IMR-90 (cell line): ENCODE results near the gene RARRES2. TPM values are rescaled to one million over a fixed set of nuclear protein-coding genes. Genes with fewer than 3 reads are reported as not detected.
A peak's percentile ranks its signal among the peaks of the same experiment; 100 is the strongest.

Experiments
- ATAC-seq: fragments of 200-7000 bp; cut with Tn5 transposase; 2 replicates; pipeline ENCODE4 v1.9.1; 2020; ENCODE audit warnings: low read depth, mild to moderate bottlenecking, moderate library complexity
- BruUV-seq: library from RNA; stranded (reverse); fragments of 400-500 nt; replicated peaks from 2 replicates; lab custom pipeline; 2021; lab: Mats Ljungman, UMichigan
- CTCF ChIA-PET: fragments of 300-600 bp; formaldehyde crosslinking; extraction: SDS; loops from one replicate; lab custom pipeline; 2021; ENCODE audit warnings: antibody characterized with exemption; lab: Yijun Ruan, JAX
- POLR2A ChIA-PET: fragments of 300-600 bp; sonication (Branson Sonifier 250); formaldehyde crosslinking; loops from one replicate; lab custom pipeline; 2022; ENCODE audit warnings: antibody characterized with exemption; ENCODE audit not compliant: unreplicated experiment; lab: Charles Lee
- DNase-seq: peaks from one replicate; pipeline ENCODE4 v3.0.0; 2013
- H2AFZ ChIP-seq: replicated peaks from 2 replicates; pipeline ENCODE3; 2013; ENCODE audit warnings: low read length, mild to moderate bottlenecking; ENCODE audit not compliant: poor library complexity
- H2AK5ac ChIP-seq: 2 replicates; pipeline ENCODE4 v1.6.1; 2013; ENCODE audit warnings: low read depth, low read length, inconsistent platforms
- H2AK9ac ChIP-seq: replicated peaks from 2 replicates; pipeline ENCODE3; 2013; ENCODE audit warnings: mild to moderate bottlenecking, low read depth, low read length, moderate library complexity; ENCODE audit not compliant: poor library complexity
- H2BK120ac ChIP-seq: 2 replicates; pipeline ENCODE4 v1.6.1; 2013; ENCODE audit warnings: low read depth, low read length, inconsistent platforms
- H2BK15ac ChIP-seq: 3 replicates; pipeline ENCODE4 v1.6.1; 2013; ENCODE audit warnings: low read depth, low read length, inconsistent platforms
- H2BK20ac ChIP-seq: 2 replicates; pipeline ENCODE4 v1.6.1; 2013; ENCODE audit warnings: low read depth, mild to moderate bottlenecking, inconsistent platforms, low read length, moderate library complexity
- H2BK5ac ChIP-seq: 2 replicates; pipeline ENCODE4 v1.6.1; 2013; ENCODE audit warnings: mild to moderate bottlenecking, low read depth, low read length, inconsistent platforms; ENCODE audit not compliant: poor library complexity, severe bottlenecking
- H3K14ac ChIP-seq: replicated peaks from 2 replicates; pipeline ENCODE4 v1.6.1; 2013; ENCODE audit warnings: low read depth, low read length, inconsistent platforms
- H3K18ac ChIP-seq: 2 replicates; pipeline ENCODE4 v1.6.1; 2013; ENCODE audit warnings: low read depth, low read length, control low read depth
- H3K23ac ChIP-seq: 2 replicates; pipeline ENCODE4 v1.6.1; 2013; ENCODE audit warnings: low read depth, low read length, inconsistent platforms
- H3K27ac ChIP-seq: 2 replicates; pipeline ENCODE4 v1.5.1; 2013; ENCODE audit warnings: mild to moderate bottlenecking, control low read depth, low read length; ENCODE audit not compliant: insufficient read depth
- H3K27me3 ChIP-seq: 2 replicates; pipeline ENCODE4 v1.6.1; 2013; ENCODE audit warnings: low read length; ENCODE audit not compliant: control insufficient read depth, insufficient read depth
- H3K36me3 ChIP-seq: 2 replicates; pipeline ENCODE4 v1.6.1; 2013; ENCODE audit warnings: low read length, mixed read lengths; ENCODE audit not compliant: control insufficient read depth, insufficient read depth
- H3K4ac ChIP-seq: 2 replicates; pipeline ENCODE4 v1.6.1; 2013; ENCODE audit warnings: low read depth, low read length, inconsistent platforms
- H3K4me1 ChIP-seq: 2 replicates; pipeline ENCODE4 v1.6.1; 2013; ENCODE audit warnings: low read length, mixed read lengths; ENCODE audit not compliant: control insufficient read depth, insufficient read depth
- H3K4me2 ChIP-seq: 2 replicates; pipeline ENCODE4 v1.6.1; 2013; ENCODE audit warnings: low read depth, mild to moderate bottlenecking, control low read depth, low read length, moderate library complexity
- H3K4me3 ChIP-seq: 2 replicates; pipeline ENCODE4 v1.5.1; 2013; ENCODE audit warnings: low read depth, mild to moderate bottlenecking, control low read depth, low read length, moderate library complexity; ENCODE audit not compliant: insufficient read depth
- H3K56ac ChIP-seq: 2 replicates; pipeline ENCODE4 v1.6.1; 2013; ENCODE audit warnings: low read length, inconsistent platforms; ENCODE audit not compliant: insufficient read depth; ENCODE audit errors: extremely low read depth
- H3K79me1 ChIP-seq, 2 experiments: 2 replicates each; pipeline ENCODE4 v1.6.1; 2013; ENCODE audit warnings: low read length in 2 of 2, inconsistent platforms in 1 of 2, low read depth in 1 of 2
- H3K9ac ChIP-seq: 2 replicates; pipeline ENCODE4 v1.6.1; 2013; ENCODE audit warnings: low read depth, low read length, control low read depth
- H3K9me1 ChIP-seq: 2 replicates; pipeline ENCODE4 v1.6.1; 2013; ENCODE audit warnings: low read length, inconsistent platforms; ENCODE audit not compliant: insufficient read depth
- H3K9me3 ChIP-seq: 2 replicates; pipeline ENCODE4 v1.6.1; 2013; ENCODE audit warnings: low read length; ENCODE audit not compliant: control insufficient read depth, insufficient read depth
- H4K20me1 ChIP-seq: 2 replicates; pipeline ENCODE4 v1.6.1; 2013; ENCODE audit warnings: low read length, inconsistent platforms; ENCODE audit not compliant: insufficient read depth
- H4K5ac ChIP-seq: 2 replicates; pipeline ENCODE4 v1.6.1; 2013; ENCODE audit warnings: mild to moderate bottlenecking, low read depth, low read length, control low read depth
- H4K8ac ChIP-seq, 2 experiments: 2 replicates each; pipeline ENCODE4 v1.6.1; 2013; ENCODE audit warnings: low read depth in 2 of 2, low read length in 2 of 2, control low read depth in 1 of 2, inconsistent platforms in 1 of 2
- H4K91ac ChIP-seq: 2 replicates; pipeline ENCODE4 v1.6.1; 2013; ENCODE audit warnings: low read depth, low read length, inconsistent platforms; ENCODE audit not compliant: insufficient read depth
- CEBPB ChIP-seq: IDR thresholded peaks from 2 replicates; pipeline ENCODE4 v1.6.1; 2012; ENCODE audit warnings: low read depth, low read length, improper control_type of control experiment
- CHD1 ChIP-seq: IDR thresholded peaks from 2 replicates; pipeline ENCODE4 v1.6.1; 2012; ENCODE audit warnings: low read depth, low read length, improper control_type of control experiment
- FOS ChIP-seq: fragments of 150-350 bp; IDR thresholded peaks from 2 replicates; pipeline ENCODE4 v1.6.1; 2016; ENCODE audit warnings: low read depth, low read length
- MAFK ChIP-seq: IDR thresholded peaks from 2 replicates; pipeline ENCODE4 v1.6.1; 2012; ENCODE audit warnings: low read depth, low read length, improper control_type of control experiment
- MAZ ChIP-seq: IDR thresholded peaks from 2 replicates; pipeline ENCODE4 v1.6.1; 2012; ENCODE audit warnings: low read depth, mild to moderate bottlenecking, low read length, improper control_type of control experiment, moderate library complexity, borderline replicate concordance
- MXI1 ChIP-seq: IDR thresholded peaks from 2 replicates; pipeline ENCODE4 v1.6.1; 2012; ENCODE audit warnings: low read depth, mild to moderate bottlenecking, low read length, moderate library complexity, borderline replicate concordance
- RAD21 ChIP-seq: IDR thresholded peaks from 2 replicates; pipeline ENCODE4 v1.6.1; 2012; ENCODE audit warnings: low read length, improper control_type of control experiment
- WGBS, 2 experiments: methylation state at CpG; one replicate each; pipeline versions ENCODE4 v1.1.5 to v1.1.7; 2013; ENCODE audit warnings: missing lambda C conversion rate in 2 of 2; ENCODE audit not compliant: insufficient read length in 1 of 2; ENCODE audit errors: extremely low coverage in 2 of 2; 5-methylcytosine and 5-hydroxymethylcytosine counted together
- dilution Hi-C: fragments of 300-500 bp; cut with HindIII; formaldehyde crosslinking; loops from one replicate; pipeline ENCODE4 v1.14.3; 2018; ENCODE audit warnings: low sequenced_read_pairs; ENCODE audit not compliant: unreplicated experiment
- in situ Hi-C: fragments of 300-500 bp; cut with MboI; formaldehyde crosslinking; loops from 3 replicates; pipeline ENCODE4 v1.14.3; 2019; ENCODE audit warnings: low sequenced_read_pairs, inconsistent platforms, mixed read lengths
- intact Hi-C: fragments of 100-400 bp; cut with micrococcal nuclease; formaldehyde crosslinking; loops from 2 replicates; pipeline ENCODE4 v1.10.0; 2022
- polyA plus RNA-seq, 3 experiments: library from polyadenylated mRNA; depleted of rRNA; stranded (reverse); fragments of >200 nt; gene quantifications; 2 replicates each; pipeline ENCODE4 v1.2.3, GENCODE V29; 2012; ENCODE audit warnings: low replicate concordance in 1 of 3
- total RNA-seq: library from RNA; depleted of rRNA; stranded (reverse); fragments of >200 nt; gene quantifications from 2 replicates; pipeline ENCODE4 v1.2.3, GENCODE V29; 2012
- TF ChIP-seq, protein P1 (sequence below): conservative IDR thresholded peaks from 2 replicates; pipeline ENCODE4 v1.5.1; 2012; ENCODE audit warnings: mild to moderate bottlenecking, low read depth, low read length, improper control_type of control experiment
- TF ChIP-seq, protein P2 (sequence below): fragments of 150-350 bp; IDR thresholded peaks from 2 replicates; pipeline ENCODE4 v1.6.1; 2016; ENCODE audit warnings: low read depth, mild to moderate bottlenecking, low read length, moderate library complexity, borderline replicate concordance

The RARRES2 gene
- total and polyA plus RNA-seq, 2 of the 4 experiments (the other 2 are of a cell fraction), result 1.6 TPM; not detected in 1

DNA sequence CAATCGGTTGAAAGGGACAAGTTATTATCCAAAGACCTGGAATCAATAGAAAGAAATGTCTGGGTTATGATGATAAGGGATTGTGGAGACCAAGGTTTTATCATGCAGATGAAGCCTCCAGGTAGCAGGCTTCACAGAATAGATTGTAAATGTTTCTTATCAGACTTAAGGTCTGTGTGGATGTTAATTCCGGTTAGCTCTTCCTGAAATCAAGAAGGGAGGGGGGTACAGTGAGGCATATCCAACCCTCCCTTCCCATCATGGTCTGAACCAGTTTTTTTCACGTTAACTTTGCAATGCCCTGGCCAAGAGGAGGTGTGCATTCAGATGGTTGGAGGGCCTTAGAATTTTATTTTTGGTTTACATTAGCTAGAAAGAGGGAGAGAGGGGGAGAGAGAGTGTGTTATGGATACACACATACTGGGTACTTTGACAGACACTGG, 28.0 kb downstream of the RARRES2 start:
- WGBS, 2 experiments, result 80% methylated on average over 1 of the region's 3 CpGs; no CpG with 5 or more reads in 1 of the 2 experiments
- CTCF ChIA-PET, result interaction anchor here (0.6 kb wide), 1 partner anchor 673 kb away, joined by 3 read pairs; no protein-coding TSS in a partner anchor
- H3K27me3 ChIP-seq, result no peaks in the 10 kb centered on the region

More for the DNA sequence above, 28.0 kb downstream of the RARRES2 start:
- in situ Hi-C loops, result loop anchor here (25.0 kb wide), 1 partner anchor 424 kb away; the partner anchor contains the start of gene GIMAP5
- Histone ChIP-seq H3K4me3 (no peak overlapping the region), H3K4me2 (no peak overlapping the region), H3K79me1 (no peaks in the 10 kb centered on the region), H3K9me3 (no peaks in the 10 kb centered on the region), H3K23ac (no peak overlapping the region), H2BK15ac (no peak overlapping the region), H2AK9ac (no peak overlapping the region), H3K4ac (no peak overlapping the region), H2BK120ac (0 out of 2 replicates have a peak overlapping the region, but pooled peaks have one; percentile 64), H2BK5ac (no peak overlapping the region), H3K27ac (no peak overlapping the region), H2BK20ac (no peak overlapping the region), H3K9ac (no peak overlapping the region), H3K4me1 (peaks cover 5% of the 10 kb centered on the region; the same call in 1 of the 2 replicates), H4K91ac (no peak overlapping the region; the same call in 1 of the 2 replicates), H2AFZ (no peak overlapping the region), H3K14ac (no peak overlapping the region), H3K56ac (no peak overlapping the region), H4K5ac (no peak overlapping the region), H3K18ac (no peak overlapping the region; the same call in 1 of the 2 replicates), H3K36me3 (no peaks in the 10 kb centered on the region), H2AK5ac (no peak overlapping the region), H4K20me1 (no peaks in the 10 kb centered on the region), H4K8ac (no peak overlapping the region), H3K9me1 (0 out of 2 replicates have a peak, but pooled peaks cover 3% of the 10 kb centered on the region)
- no peak for DNase-seq
- intact Hi-C loops, result no loop called here
- ATAC-seq, result no peak
- POLR2A ChIA-PET, result no interaction called here
- dilution Hi-C loops, result no loop called here
- BruUV-seq, result no TSS peak
- TF ChIP-seq MAZ (no peak), FOS (no peak), RAD21 (no peak), MXI1 (no peak), CEBPB (no peak), MAFK (no peak), CHD1 (no peak)
- TF ChIP-seq, protein P1, sequence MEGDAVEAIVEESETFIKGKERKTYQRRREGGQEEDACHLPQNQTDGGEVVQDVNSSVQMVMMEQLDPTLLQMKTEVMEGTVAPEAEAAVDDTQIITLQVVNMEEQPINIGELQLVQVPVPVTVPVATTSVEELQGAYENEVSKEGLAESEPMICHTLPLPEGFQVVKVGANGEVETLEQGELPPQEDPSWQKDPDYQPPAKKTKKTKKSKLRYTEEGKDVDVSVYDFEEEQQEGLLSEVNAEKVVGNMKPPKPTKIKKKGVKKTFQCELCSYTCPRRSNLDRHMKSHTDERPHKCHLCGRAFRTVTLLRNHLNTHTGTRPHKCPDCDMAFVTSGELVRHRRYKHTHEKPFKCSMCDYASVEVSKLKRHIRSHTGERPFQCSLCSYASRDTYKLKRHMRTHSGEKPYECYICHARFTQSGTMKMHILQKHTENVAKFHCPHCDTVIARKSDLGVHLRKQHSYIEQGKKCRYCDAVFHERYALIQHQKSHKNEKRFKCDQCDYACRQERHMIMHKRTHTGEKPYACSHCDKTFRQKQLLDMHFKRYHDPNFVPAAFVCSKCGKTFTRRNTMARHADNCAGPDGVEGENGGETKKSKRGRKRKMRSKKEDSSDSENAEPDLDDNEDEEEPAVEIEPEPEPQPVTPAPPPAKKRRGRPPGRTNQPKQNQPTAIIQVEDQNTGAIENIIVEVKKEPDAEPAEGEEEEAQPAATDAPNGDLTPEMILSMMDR, result no peak
- TF ChIP-seq, protein P2, sequence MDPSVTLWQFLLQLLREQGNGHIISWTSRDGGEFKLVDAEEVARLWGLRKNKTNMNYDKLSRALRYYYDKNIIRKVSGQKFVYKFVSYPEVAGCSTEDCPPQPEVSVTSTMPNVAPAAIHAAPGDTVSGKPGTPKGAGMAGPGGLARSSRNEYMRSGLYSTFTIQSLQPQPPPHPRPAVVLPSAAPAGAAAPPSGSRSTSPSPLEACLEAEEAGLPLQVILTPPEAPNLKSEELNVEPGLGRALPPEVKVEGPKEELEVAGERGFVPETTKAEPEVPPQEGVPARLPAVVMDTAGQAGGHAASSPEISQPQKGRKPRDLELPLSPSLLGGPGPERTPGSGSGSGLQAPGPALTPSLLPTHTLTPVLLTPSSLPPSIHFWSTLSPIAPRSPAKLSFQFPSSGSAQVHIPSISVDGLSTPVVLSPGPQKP, result no peak
